GM19239 (cell line): ENCODE data around the gene GIMAP5.
A peak's percentile ranks its signal among the peaks of the same experiment; 100 is the strongest.
"Not testable (repeated sequence)": the region's sequence is repeated elsewhere in the genome, so short reads cannot be mapped to it uniquely, and the experiment has no call there.

Experiments used
- DNase-seq: peaks from one replicate; pipeline ENCODE4 v3.0.0; 2011; ENCODE audit warnings: low spot score; ENCODE audit not compliant: insufficient read length
- FAIRE-seq: peaks from 2 replicates; lab custom pipeline; 2011; peaks lifted over from hg19 to GRCh38; lab: Jason Lieb, UNC

GIMAP5 gene

GRCh38 chr7:150756858-150757257 lies 19.6 kb downstream of the GIMAP5 start:
- peak; percentile 49 for FAIRE-seq
- DNase-seq = no peak

GRCh38 chr7:150759479-150759878 lies 22.3 kb downstream of the GIMAP5 start:
- DNase-seq (no peak), FAIRE-seq (no peak)

GRCh38 chr7:150766334-150766709 lies 29.1 kb downstream of the GIMAP5 start:
- FAIRE-seq (no peak), DNase-seq (no peak)

- no peak for FAIRE-seq
- no peak for DNase-seq
Observed at GRCh38 chr7:150769768-150770167, 32.5 kb downstream of the GIMAP5 start.

- FAIRE-seq, DNase-seq: not testable (repeated sequence)
Observed at GRCh38 chr7:150774131-150774530, 36.9 kb downstream of the GIMAP5 start.

- no peak for DNase-seq
Observed at GRCh38 chr7:150778014-150778737, 41.0 kb downstream of the GIMAP5 start.

GRCh38 chr7:150778738-150779301 lies 41.6 kb downstream of the GIMAP5 start:
- DNase-seq (no peak), FAIRE-seq (peak; percentile 79)

More at GRCh38 chr7:150778014-150778737, 41.0 kb downstream of the GIMAP5 start:
- FAIRE-seq = no peak

- FAIRE-seq = no peak
Observed at GRCh38 chr7:150780292-150780691, 43.1 kb downstream of the GIMAP5 start.

GRCh38 chr7:150781103-150781502 lies 43.9 kb downstream of the GIMAP5 start:
- DNase-seq = no peak
- FAIRE-seq = no peak

More at GRCh38 chr7:150780292-150780691, 43.1 kb downstream of the GIMAP5 start:
- DNase-seq = no peak

- DNase-seq (no peak), FAIRE-seq (no peak)
Observed at GRCh38 chr7:150781961-150782360, 44.7 kb downstream of the GIMAP5 start.

- FAIRE-seq = no peak
Observed at GRCh38 chr7:150784120-150784736, 47.0 kb downstream of the GIMAP5 start.

GRCh38 chr7:150784954-150785353 lies 47.7 kb downstream of the GIMAP5 start:
- FAIRE-seq (no peak), DNase-seq (no peak)

More at GRCh38 chr7:150784120-150784736, 47.0 kb downstream of the GIMAP5 start:
- no peak for DNase-seq

GRCh38 chr7:150787321-150788281 lies 50.4 kb downstream of the GIMAP5 start:
- peak; percentile 54 for FAIRE-seq
- DNase-seq = no peak

- DNase-seq (no peak), FAIRE-seq (no peak)
Observed at GRCh38 chr7:150788474-150789269, 51.5 kb downstream of the GIMAP5 start.

GRCh38 chr7:150790416-150791075 lies 53.3 kb downstream of the GIMAP5 start:
- DNase-seq (no peak), FAIRE-seq (no peak)

GRCh38 chr7:150791304-150791703 lies 54.1 kb downstream of the GIMAP5 start:
- DNase-seq = no peak
- FAIRE-seq = no peak

GRCh38 chr7:150791746-150792452 lies 54.7 kb downstream of the GIMAP5 start:
- FAIRE-seq = no peak
- no peak for DNase-seq
